Fibroblast of skin of back (primary cell): ENCODE data around the gene SLC12A7.
"Not testable (repeated sequence)": the region's sequence is repeated elsewhere in the genome, so short reads cannot be mapped to it uniquely, and the experiment has no call there.

ENCODE experiments used
- DNase-seq: peaks from one replicate; pipeline ENCODE4 v3.0.0-alpha.2; 2013

The SLC12A7 gene

GRCh38 chr5:1095990-1096363 is 15.9 kb downstream of the SLC12A7 start:
- DNase-seq, result no peak

GRCh38 chr5:1095302-1095989 is 16.4 kb downstream of the SLC12A7 start:
- DNase-seq, result no peak

GRCh38 chr5:1094670-1095190 is 17.1 kb downstream of the SLC12A7 start:
- DNase-seq, result no peak

GRCh38 chr5:1093361-1093760 is 18.5 kb downstream of the SLC12A7 start:
- no peak for DNase-seq

GRCh38 chr5:1092122-1092521 is 19.7 kb downstream of the SLC12A7 start:
- DNase-seq, result no peak

GRCh38 chr5:1091632-1092031 is 20.2 kb downstream of the SLC12A7 start:
- no peak for DNase-seq

- no peak for DNase-seq
These were observed 21.3 kb downstream of the SLC12A7 start for GRCh38 chr5:1090538-1090937.

GRCh38 chr5:1089621-1090040 is 22.2 kb downstream of the SLC12A7 start:
- no peak for DNase-seq

GRCh38 chr5:1089146-1089545 is 22.7 kb downstream of the SLC12A7 start:
- no peak for DNase-seq

GRCh38 chr5:1088726-1089125 is 23.1 kb downstream of the SLC12A7 start:
- DNase-seq, result no peak

- DNase-seq, result no peak
These were observed 23.8 kb downstream of the SLC12A7 start for GRCh38 chr5:1088031-1088430.

- DNase-seq, result no peak
These were observed 24.4 kb downstream of the SLC12A7 start for GRCh38 chr5:1087428-1087827.

GRCh38 chr5:1086871-1087270 is 25.0 kb downstream of the SLC12A7 start:
- DNase-seq, result no peak

GRCh38 chr5:1086137-1086536 is 25.7 kb downstream of the SLC12A7 start:
- DNase-seq, result no peak

- no peak for DNase-seq
These were observed 26.5 kb downstream of the SLC12A7 start for GRCh38 chr5:1085391-1085790.

- no peak for DNase-seq
These were observed 27.8 kb downstream of the SLC12A7 start for GRCh38 chr5:1083823-1084605.

- DNase-seq, result not testable (repeated sequence)
These were observed 28.8 kb downstream of the SLC12A7 start for GRCh38 chr5:1083026-1083425.

GRCh38 chr5:1081519-1081918 is 30.3 kb downstream of the SLC12A7 start:
- DNase-seq, result no peak

GRCh38 chr5:1080432-1080831 is 31.4 kb downstream of the SLC12A7 start:
- DNase-seq, result no peak

- DNase-seq, result no peak
These were observed 31.9 kb downstream of the SLC12A7 start for GRCh38 chr5:1079961-1080360.

GRCh38 chr5:1079486-1079885 is 32.4 kb downstream of the SLC12A7 start:
- no peak for DNase-seq

- no peak for DNase-seq
These were observed 33.0 kb downstream of the SLC12A7 start for GRCh38 chr5:1078851-1079250.

GRCh38 chr5:1078206-1078605 is 33.7 kb downstream of the SLC12A7 start:
- DNase-seq, result no peak

GRCh38 chr5:1077491-1078020 is 34.3 kb downstream of the SLC12A7 start:
- DNase-seq, result no peak
